ENCODE data around the gene THSD4.
"Not testable (repeated sequence)": the region's sequence is repeated elsewhere in the genome, so short reads cannot be mapped to it uniquely, and the experiment has no call there.

The THSD4 gene

DNA sequence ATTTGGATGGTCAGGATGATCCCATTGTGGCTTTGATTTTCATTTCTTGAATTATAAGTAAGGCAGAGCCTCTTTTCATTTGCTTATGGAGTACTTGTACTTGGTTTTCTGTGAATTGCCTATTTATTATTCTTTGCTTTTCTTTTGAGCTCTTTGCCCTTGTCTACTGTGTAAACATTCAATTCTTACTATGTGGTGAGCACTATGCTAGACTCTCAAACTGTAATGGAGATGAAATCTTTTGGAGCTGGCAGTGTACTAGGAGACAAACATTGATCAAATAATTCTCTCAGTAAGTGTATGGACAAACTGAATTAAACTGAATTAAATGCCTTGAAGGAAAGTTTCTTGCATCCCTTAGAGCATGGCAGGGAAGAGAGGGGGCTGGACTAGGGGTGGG, 608.1 kb downstream of the THSD4 start:
- no peak for TF ChIP-seq Cebpa-rat (IDR thresholded peaks at IDR 0.05)
- H3K27ac ChIP-seq = no peak overlapping the region
- no peaks in the 10 kb centered on the region for H3K4me1 ChIP-seq
- no peak overlapping the region for H3K4me2 ChIP-seq
- no peak overlapping the region for H3K9ac ChIP-seq
- H3K27me3 ChIP-seq = no peaks in the 10 kb centered on the region
- no peaks in the 10 kb centered on the region for H4K20me1 ChIP-seq
- H3K36me3 ChIP-seq = no peaks in the 10 kb centered on the region
- H3K4me3 ChIP-seq = no peak overlapping the region
- no peaks in the 10 kb centered on the region for H3K9me3 ChIP-seq

GRCh38 chr15:71725207-71725955, 610.1 kb downstream of the THSD4 start:
- not testable (repeated sequence) for H3K9ac ChIP-seq, H3K9me3 ChIP-seq, H3K27me3 ChIP-seq, H3K36me3 ChIP-seq, H3K4me2 ChIP-seq, H3K27ac ChIP-seq, H3K4me3 ChIP-seq, H4K20me1 ChIP-seq, H3K4me1 ChIP-seq

GRCh38 chr15:71728881-71729280, 613.6 kb downstream of the THSD4 start:
- peaks cover 8% of the 10 kb centered on the region; the same call in 1 of the 2 replicates for H3K4me1 ChIP-seq
- no peaks in the 10 kb centered on the region for H3K9me3 ChIP-seq
- no peak overlapping the region for H3K4me3 ChIP-seq
- no peak overlapping the region for H3K9ac ChIP-seq
- no peak overlapping the region for H3K4me2 ChIP-seq
- no peaks in the 10 kb centered on the region for H3K36me3 ChIP-seq
- no peaks in the 10 kb centered on the region for H4K20me1 ChIP-seq
- no peak overlapping the region for H3K27ac ChIP-seq
- TF ChIP-seq Cebpa-rat (IDR thresholded peaks at IDR 0.05) = no peak
- H3K27me3 ChIP-seq = no peaks in the 10 kb centered on the region

DNA sequence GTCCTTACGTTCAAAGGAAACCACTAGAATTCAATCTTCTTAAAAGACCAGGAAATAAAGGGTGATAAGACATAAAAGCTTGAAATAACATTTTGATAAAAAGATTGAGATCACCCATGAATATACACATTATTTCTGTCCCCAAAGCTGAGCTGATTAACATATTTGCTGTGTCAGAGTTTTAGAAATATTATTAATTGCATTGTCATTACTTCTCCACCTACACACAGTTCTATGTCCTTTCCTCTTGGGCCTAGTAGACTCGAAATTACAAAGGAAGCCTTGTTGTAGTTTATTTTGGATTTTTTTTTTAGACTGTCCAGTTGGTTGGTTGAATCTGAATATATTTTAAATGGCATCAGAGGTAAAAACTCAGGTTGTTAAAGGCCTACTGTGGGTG, 614.0 kb downstream of the THSD4 start:
- peaks cover 8% of the 10 kb centered on the region; the same call in 1 of the 2 replicates for H3K4me1 ChIP-seq
- H3K27ac ChIP-seq = no peak overlapping the region
- no peak overlapping the region for H3K9ac ChIP-seq
- TF ChIP-seq Cebpa-rat (IDR thresholded peaks at IDR 0.05) = no peak
- H3K4me3 ChIP-seq = no peak overlapping the region
- H4K20me1 ChIP-seq = no peaks in the 10 kb centered on the region
- H3K9me3 ChIP-seq = no peaks in the 10 kb centered on the region
- H3K27me3 ChIP-seq = no peaks in the 10 kb centered on the region
- H3K36me3 ChIP-seq = no peaks in the 10 kb centered on the region
- no peak overlapping the region for H3K4me2 ChIP-seq

DNA sequence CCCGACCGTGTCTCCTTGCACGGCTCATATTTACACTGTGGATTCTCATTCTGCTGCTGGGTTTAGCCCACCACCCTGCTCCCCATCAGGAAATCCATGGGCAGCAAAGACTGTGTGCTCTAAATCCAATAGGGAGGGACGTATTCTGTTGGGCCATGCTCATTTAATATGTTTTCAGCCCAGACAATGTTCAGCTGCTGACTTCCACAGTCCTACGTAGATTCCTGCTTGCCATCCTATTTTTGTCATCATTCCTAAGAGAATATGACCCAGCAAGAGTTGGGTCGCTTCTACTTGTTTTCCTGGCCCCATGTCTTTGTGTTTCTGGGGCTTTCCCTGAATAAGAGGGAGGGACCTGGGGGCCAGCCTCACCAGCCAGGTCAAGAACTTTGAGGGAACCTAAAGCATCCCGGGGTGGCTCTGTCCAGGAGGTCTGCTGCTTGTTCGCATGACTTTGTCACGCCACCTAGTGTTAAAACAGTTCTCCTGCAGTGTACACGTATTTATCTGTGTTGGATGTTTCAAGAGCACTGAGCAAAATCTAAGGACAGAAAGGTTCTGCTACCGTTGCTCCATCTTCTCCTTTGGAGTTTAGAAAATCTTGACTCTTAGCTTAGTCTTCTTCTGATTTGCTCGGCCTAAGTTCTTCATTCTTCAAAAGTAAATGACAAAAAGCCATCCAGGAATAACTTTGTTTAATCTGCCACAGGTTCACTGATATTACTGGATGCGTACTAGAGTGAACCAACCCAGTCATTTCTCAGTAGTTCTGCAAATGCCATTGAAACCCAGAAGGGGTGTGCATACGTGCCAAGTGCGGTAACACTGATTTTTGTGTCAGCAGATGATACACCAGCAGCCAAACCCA, 615.2 kb downstream of the THSD4 start:
- no peaks in the 10 kb centered on the region for H3K36me3 ChIP-seq
- H3K4me1 ChIP-seq = peaks cover 8% of the 10 kb centered on the region; the same call in 1 of the 2 replicates
- H3K9ac ChIP-seq = no peak overlapping the region
- H3K4me2 ChIP-seq = no peak overlapping the region
- no peak overlapping the region for H3K4me3 ChIP-seq
- no peak overlapping the region for H3K27ac ChIP-seq
- no peaks in the 10 kb centered on the region for H4K20me1 ChIP-seq
- TF ChIP-seq Cebpa-rat (IDR thresholded peaks at IDR 0.05) = no peak
- no peaks in the 10 kb centered on the region for H3K27me3 ChIP-seq
- no peaks in the 10 kb centered on the region for H3K9me3 ChIP-seq

DNA sequence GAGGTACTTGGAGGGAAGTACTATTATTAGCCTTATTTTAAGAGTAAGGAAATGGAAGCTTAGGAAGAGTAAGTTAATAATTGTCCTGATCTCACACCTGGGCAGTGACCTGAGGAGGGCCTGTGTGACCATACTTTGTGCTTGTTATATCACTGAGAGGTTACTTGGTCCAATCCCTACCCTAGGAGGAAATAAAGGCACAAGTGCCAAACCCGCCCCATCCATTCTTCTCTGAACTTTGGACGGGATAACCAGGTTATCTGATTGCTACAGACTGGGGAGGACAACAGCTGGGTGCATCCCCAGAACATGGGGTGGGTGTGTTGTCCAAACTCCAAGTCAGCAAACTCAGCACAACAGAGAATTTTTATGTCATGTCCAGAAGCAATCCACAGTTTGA, 617.4 kb downstream of the THSD4 start:
- no peaks in the 10 kb centered on the region for H3K9me3 ChIP-seq
- H3K36me3 ChIP-seq = no peaks in the 10 kb centered on the region
- H3K4me3 ChIP-seq = no peak overlapping the region
- H4K20me1 ChIP-seq = no peaks in the 10 kb centered on the region
- peaks cover 8% of the 10 kb centered on the region; the same call in 1 of the 2 replicates for H3K4me1 ChIP-seq
- TF ChIP-seq Cebpa-rat (IDR thresholded peaks at IDR 0.05) = no peak
- H3K27me3 ChIP-seq = no peaks in the 10 kb centered on the region
- no peak overlapping the region for H3K9ac ChIP-seq
- no peak overlapping the region for H3K4me2 ChIP-seq
- H3K27ac ChIP-seq = no peak overlapping the region

GRCh38 chr15:71733122-71733521, 617.9 kb downstream of the THSD4 start:
- Histone ChIP-seq H3K4me3 (no peak overlapping the region), H3K27me3 (no peaks in the 10 kb centered on the region), H3K36me3 (no peaks in the 10 kb centered on the region)

DNA sequence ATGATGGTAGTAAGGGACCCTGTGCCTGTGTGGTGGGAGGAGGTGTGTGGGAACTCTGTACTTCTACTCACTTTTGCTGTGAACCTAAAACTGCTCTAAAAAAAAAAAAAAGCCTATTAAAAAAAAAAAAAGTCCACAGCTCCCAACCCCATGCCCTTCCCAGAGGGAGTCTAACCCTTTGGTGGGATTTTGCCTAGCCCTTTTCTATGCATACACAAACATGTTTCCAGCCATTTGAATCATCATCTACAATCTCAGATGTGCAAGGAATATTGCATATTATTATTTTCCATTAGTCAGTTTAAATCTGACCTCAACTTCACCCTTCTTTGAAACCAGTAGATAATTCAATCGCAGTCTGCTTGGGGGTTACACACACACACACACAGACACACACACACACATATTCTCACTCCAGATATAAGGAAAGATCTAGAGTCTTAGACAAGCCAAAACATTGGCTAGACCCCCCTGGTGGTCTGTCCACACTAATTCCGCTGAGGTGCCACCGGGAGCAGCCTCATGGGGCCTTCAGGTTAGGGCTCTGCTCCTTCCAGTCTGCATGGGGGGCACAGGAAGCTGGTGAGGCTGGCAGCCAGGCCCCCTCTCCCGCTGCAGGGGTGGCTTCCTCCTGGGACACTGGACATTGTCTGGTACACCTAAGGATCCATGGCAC, 619.6 kb downstream of the THSD4 start:
- H3K4me3 ChIP-seq = no peak overlapping the region
- H3K36me3 ChIP-seq = no peaks in the 10 kb centered on the region
- H3K27ac ChIP-seq = no peak overlapping the region
- peaks cover 4% of the 10 kb centered on the region; the same call in 1 of the 2 replicates for H3K4me1 ChIP-seq
- no peak overlapping the region for H3K4me2 ChIP-seq
- H3K9ac ChIP-seq = no peak overlapping the region
- H3K27me3 ChIP-seq = no peaks in the 10 kb centered on the region
- no peak for TF ChIP-seq Cebpa-rat (IDR thresholded peaks at IDR 0.05)
- no peaks in the 10 kb centered on the region for H4K20me1 ChIP-seq
- H3K9me3 ChIP-seq = no peaks in the 10 kb centered on the region

More at GRCh38 chr15:71733122-71733521, 617.9 kb downstream of the THSD4 start:
- Histone ChIP-seq H3K9ac (no peak overlapping the region), H3K27ac (no peak overlapping the region), H4K20me1 (no peaks in the 10 kb centered on the region), H3K4me1 (peaks cover 8% of the 10 kb centered on the region; the same call in 1 of the 2 replicates), H3K4me2 (no peak overlapping the region), H3K9me3 (no peaks in the 10 kb centered on the region)
- no peak for TF ChIP-seq Cebpa-rat (IDR thresholded peaks at IDR 0.05)

GRCh38 chr15:71735385-71735757, 620.1 kb downstream of the THSD4 start:
- H3K4me2 ChIP-seq = no peak overlapping the region
- no peaks in the 10 kb centered on the region for H3K9me3 ChIP-seq
- no peak overlapping the region for H3K4me3 ChIP-seq
- H4K20me1 ChIP-seq = no peaks in the 10 kb centered on the region
- no peaks in the 10 kb centered on the region for H3K4me1 ChIP-seq
- H3K36me3 ChIP-seq = no peaks in the 10 kb centered on the region
- H3K27me3 ChIP-seq = no peaks in the 10 kb centered on the region
- TF ChIP-seq Cebpa-rat (IDR thresholded peaks at IDR 0.05) = no peak
- H3K9ac ChIP-seq = no peak overlapping the region
- no peak overlapping the region for H3K27ac ChIP-seq

Measured in BLaER1 (cell line).